K562 (cell line): ENCODE measurements around the gene BSCL2. TPM values are rescaled to one million over a fixed set of nuclear protein-coding genes. Genes with fewer than 3 reads are reported as not detected.
A peak's percentile ranks its signal among the peaks of the same experiment; 100 is the strongest.

ENCODE experiments used
- ATAC-seq: fragments of 200-7000 bp; cut with Tn5 transposase; 3 replicates; pipeline ENCODE4 v1.9.1; 2020; ENCODE audit warnings: moderate library complexity
- BruUV-seq: library from RNA; stranded (reverse); fragments of 400-500 nt; replicated peaks from 2 replicates; lab custom pipeline; 2021; lab: Mats Ljungman, UMichigan
- CTCF ChIA-PET: fragments of 300-600 bp; formaldehyde crosslinking; extraction: SDS; loops from one replicate; lab custom pipeline; 2021; ENCODE audit warnings: low intra/inter-chr PET ratio; lab: Yijun Ruan, JAX
- POLR2A ChIA-PET: fragments of 300-600, 350-650 bp; sonication (Branson Sonifier 250); formaldehyde crosslinking; extraction: SDS; loops from one replicate; lab custom pipeline; 2021; ENCODE audit warnings: antibody characterized with exemption, inconsistent platforms; lab: Yijun Ruan, JAX
- DNase-seq, 4 experiments: peaks; one replicate each; pipeline versions ENCODE4 v3.0.0 to v3.0.0-alpha.2; 2011 to 2018; ENCODE audit warnings: low spot score in 3 of 4, mixed read lengths in 3 of 4; ENCODE audit errors: extremely low read depth in 1 of 4
- FAIRE-seq: peaks from 2 replicates; lab custom pipeline; 2011; peaks lifted over from hg19 to GRCh38; lab: Jason Lieb, UNC
- H2AFZ ChIP-seq: 2 replicates; pipeline ENCODE4 v1.6.0; 2011; ENCODE audit warnings: low read depth, low read length, control low read depth, inconsistent platforms
- H3K27ac ChIP-seq: fragments of 200-600 bp; 3 replicates; pipeline ENCODE4 v1.8.0; 2011; ENCODE audit warnings: low read depth, mild to moderate bottlenecking, control low read depth, inconsistent platforms, low read length, moderate library complexity, mixed read lengths; ENCODE audit errors: extremely low read depth
- H3K27me3 ChIP-seq, 2 experiments: fragments of 300-600 bp in 1 of 2; 2 replicates in 1 of 2; 3 replicates in 1 of 2; pipeline versions ENCODE4 v1.6.0 to v1.8.0; 2011; ENCODE audit warnings: inconsistent platforms in 2 of 2, low read length in 2 of 2, mild to moderate bottlenecking in 1 of 2, mixed read lengths in 1 of 2, moderate library complexity in 1 of 2; ENCODE audit not compliant: control insufficient read depth in 2 of 2, insufficient read depth in 2 of 2
- H3K36me3 ChIP-seq: fragments of 300-600 bp; 3 replicates; pipeline ENCODE4 v1.8.0; 2011; ENCODE audit warnings: mild to moderate bottlenecking, low read length, inconsistent platforms; ENCODE audit not compliant: control insufficient read depth, insufficient read depth
- H3K4me1 ChIP-seq, 2 experiments: fragments of 200-600 bp in 1 of 2; replicated peaks in 1 of 2; 2 replicates in 1 of 2; 3 replicates in 1 of 2; pipeline versions ENCODE4 v1.5.1 to v1.8.0; 2011; ENCODE audit warnings: inconsistent platforms in 2 of 2, low read length in 2 of 2, mild to moderate bottlenecking in 1 of 2, mixed read lengths in 1 of 2, moderate library complexity in 1 of 2; ENCODE audit not compliant: control insufficient read depth in 2 of 2, insufficient read depth in 2 of 2
- H3K4me2 ChIP-seq: 2 replicates; pipeline ENCODE4 v1.6.1; 2011; ENCODE audit warnings: low read length, control low read depth, inconsistent platforms, mixed read lengths; ENCODE audit not compliant: insufficient read depth
- H3K4me3 ChIP-seq: fragments of 200-600 bp; sonication (generic), shearing (Covaris generic); 2 replicates; pipeline ENCODE4 v1.5.1; 2016; ENCODE audit warnings: control low read depth, inconsistent platforms
- H3K79me2 ChIP-seq: fragments of 200-600 bp; 3 replicates; pipeline ENCODE4 v1.8.0; 2011; ENCODE audit warnings: low read length, inconsistent platforms; ENCODE audit not compliant: control insufficient read depth, insufficient read depth
- H3K9ac ChIP-seq, 2 experiments: 2 replicates each; pipeline versions ENCODE4 v1.6.0 to v1.6.1; 2011; ENCODE audit warnings: low read depth in 2 of 2, low read length in 2 of 2, control low read depth in 1 of 2, inconsistent platforms in 1 of 2, mild to moderate bottlenecking in 1 of 2, mixed read lengths in 1 of 2; ENCODE audit not compliant: insufficient read depth in 1 of 2
- H3K9me1 ChIP-seq: one replicate; pipeline ENCODE4 v1.6.0; 2011; ENCODE audit warnings: inconsistent platforms, mild to moderate bottlenecking, low read length, moderate library complexity; ENCODE audit not compliant: control insufficient read depth, insufficient read depth
- H3K9me3 ChIP-seq: replicated peaks from 2 replicates; pipeline ENCODE4 v1.5.1; 2011; ENCODE audit warnings: low read depth, low read length, inconsistent platforms; ENCODE audit not compliant: control insufficient read depth, insufficient read depth
- H4K20me1 ChIP-seq: replicated peaks from 2 replicates; pipeline ENCODE4 v1.6.1; 2011; ENCODE audit warnings: low read length, inconsistent platforms, mixed read lengths; ENCODE audit not compliant: control insufficient read depth, insufficient read depth
- ETV1 ChIP-seq: fragments of 450-650 bp; conservative IDR thresholded peaks from 2 replicates; pipeline ENCODE4 v1.6.1; 2016; ENCODE audit warnings: missing genetic modification characterization, control low read depth, low read depth, missing compliant biosample characterization
- SMC3 ChIP-seq: conservative IDR thresholded peaks from 2 replicates; pipeline ENCODE4 v1.6.1; 2011; ENCODE audit warnings: low read depth, low read length, improper control_type of control experiment; ENCODE audit not compliant: insufficient read depth
- ZNF766 ChIP-seq: fragments of 200-800 bp; sonication (Bioruptor generic); conservative IDR thresholded peaks from 2 replicates; pipeline ENCODE4 v1.6.1; 2016; ENCODE audit warnings: missing genetic modification characterization, missing compliant biosample characterization
- WGBS: fragments of 100-300 bp; shearing (Covaris generic); methylation state at CpG from one replicate; pipeline ENCODE4 v1.1.6; 2016; ENCODE audit warnings: low coverage, mixed read lengths; ENCODE audit not compliant: insufficient coverage; ENCODE audit errors: missing lambda C conversion rate; 5-methylcytosine and 5-hydroxymethylcytosine counted together
- in situ Hi-C: fragments of 300-500 bp; cut with MboI; formaldehyde crosslinking; loops from 4 replicates; pipeline ENCODE4 v1.15.0; 2018; ENCODE audit warnings: inconsistent platforms, mixed read lengths
- intact Hi-C: fragments of 100-400 bp; cut with micrococcal nuclease; formaldehyde crosslinking; loops from 2 replicates; pipeline ENCODE4 v1.14.2; 2022
- polyA plus RNA-seq, 8 experiments: library from polyadenylated mRNA; depleted of rRNA in 4 of 8; stranded (reverse) in 5 of 8; unstranded in 3 of 8; fragments of >200 nt; fragmentation: Nextera tagmentation in 2 of 8; fragmentation: Illumina TruSeq in 1 of 8; extraction: Ambion mirVana in 2 of 8; extraction: Trizol in 1 of 8; gene quantifications; 2 replicates each; pipeline versions ENCODE4 v1.2.1 to v1.2.3, GENCODE V29; 2011 to 2014; ENCODE audit warnings: inconsistent platforms in 1 of 8, missing spikeins in 1 of 8
- total RNA-seq, 7 experiments: library from RNA; depleted of rRNA in 6 of 7; stranded (reverse); fragments of >200 nt in 6 of 7; fragmentation: Illumina TruSeq in 2 of 7; extraction: Trizol in 2 of 7; gene quantifications; 2 replicates each; pipeline versions ENCODE4 v1.2.1 to v1.2.3, GENCODE V29; 2011 to 2021; ENCODE audit warnings: low replicate concordance in 1 of 7
- TF ChIP-seq, protein P1 (sequence below), 2 experiments: fragments of 450-650 bp; IDR thresholded peaks; 2 replicates each; pipeline ENCODE4 v1.6.1; 2016

The BSCL2 gene
- total and polyA plus RNA-seq, 9 of the 15 experiments (the other 6 are each of a cell fraction or from before 2014, with no cell fraction given), result 18.9 to 51.7 (median 35.2) TPM

DNA sequence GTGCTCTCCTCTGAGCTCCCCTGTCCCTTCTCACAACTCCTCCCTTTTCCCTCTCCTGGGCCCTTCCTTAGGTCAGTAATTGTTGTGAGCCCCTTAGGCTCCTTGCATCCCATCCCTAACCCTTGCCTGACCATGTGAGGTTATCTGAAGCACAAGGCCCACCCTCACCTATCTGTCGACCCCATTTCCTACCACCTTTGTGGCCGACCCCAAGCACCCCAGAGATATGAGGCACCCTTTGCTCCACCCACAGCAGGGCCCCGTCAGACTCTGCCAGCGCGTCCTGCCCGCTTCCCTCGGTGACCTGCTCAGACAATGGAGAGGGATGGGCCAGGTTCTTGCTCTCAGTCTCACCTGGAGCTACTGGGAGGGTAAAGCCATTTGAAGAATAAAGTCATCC lies 1.6 kb upstream of the BSCL2 start:
- peaks cover 7% of the 10 kb centered on the region for H4K20me1 ChIP-seq
- peaks cover 2% of the 10 kb centered on the region for H3K9me1 ChIP-seq
- ChIA-PET POLR2A (interaction anchor here (0.6 to 4.1 kb wide), 8 partner anchors 9 to 132 kb away, joined by 3 to 31 read pairs (median 6); partner anchors contain the start of genes C11orf98, CSKMT, HNRNPUL2 and TTC9C), CTCF (no interaction called here)
- no peak overlapping the region for H3K4me3 ChIP-seq
- 0 out of 2 replicates have a peak, but pooled peaks have one; percentile 7 for TF ChIP-seq ZNF766 (CRISPR knock-in tag)
- TF ChIP-seq, protein P1, sequence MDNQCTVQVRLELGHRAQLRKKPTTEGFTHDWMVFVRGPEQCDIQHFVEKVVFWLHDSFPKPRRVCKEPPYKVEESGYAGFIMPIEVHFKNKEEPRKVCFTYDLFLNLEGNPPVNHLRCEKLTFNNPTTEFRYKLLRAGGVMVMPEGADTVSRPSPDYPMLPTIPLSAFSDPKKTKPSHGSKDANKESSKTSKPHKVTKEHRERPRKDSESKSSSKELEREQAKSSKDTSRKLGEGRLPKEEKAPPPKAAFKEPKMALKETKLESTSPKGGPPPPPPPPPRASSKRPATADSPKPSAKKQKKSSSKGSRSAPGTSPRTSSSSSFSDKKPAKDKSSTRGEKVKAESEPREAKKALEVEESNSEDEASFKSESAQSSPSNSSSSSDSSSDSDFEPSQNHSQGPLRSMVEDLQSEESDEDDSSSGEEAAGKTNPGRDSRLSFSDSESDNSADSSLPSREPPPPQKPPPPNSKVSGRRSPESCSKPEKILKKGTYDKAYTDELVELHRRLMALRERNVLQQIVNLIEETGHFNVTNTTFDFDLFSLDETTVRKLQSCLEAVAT (IDR thresholded peaks at IDR 0.05), result no peak
- TF ChIP-seq SMC3, result no peak
- TF ChIP-seq ETV1 (tag), result no peak
- peaks cover 76% of the 10 kb centered on the region for H3K36me3 ChIP-seq
- H2AFZ ChIP-seq, result no peak overlapping the region
- H3K27ac ChIP-seq, result peak overlapping the region; percentile 19; the same call in 1 of the 3 replicates
- FAIRE-seq (no peak), ATAC-seq (no peak), DNase-seq (no peak)
- H3K9ac ChIP-seq, result peak overlapping the region in 1 of 2 experiments; percentile 66; a peak in 1 of 4 replicates
- in situ Hi-C loops, result no loop called here
- no peaks in the 10 kb centered on the region for H3K27me3 ChIP-seq
- intact Hi-C loops, result loop anchor here (5.0 kb wide), 1 partner anchor 311 kb away; no protein-coding TSS in a partner anchor
- peaks cover 25% of the 10 kb centered on the region for H3K79me2 ChIP-seq
- H3K9me3 ChIP-seq, result no peaks in the 10 kb centered on the region
- peaks cover 35 to 46% of the 10 kb centered on the region in 2 experiments for H3K4me1 ChIP-seq
- H3K4me2 ChIP-seq, result no peak overlapping the region
- WGBS, result 73% methylated on average over 7 of the region's 7 CpGs
- no TSS peak for BruUV-seq
